HG03575 (cell line): ENCODE data around the gene LIPA.
"Not testable (repeated sequence)": the region's sequence is repeated elsewhere in the genome, so short reads cannot be mapped to it uniquely, and the experiment has no call there.

Experiments used
- ATAC-seq: cut with Tn5 transposase; IDR thresholded peaks from one replicate; pipeline ENCODE4 v1.9.1; 2021; ENCODE audit not compliant: unreplicated experiment, insufficient number of reproducible peaks, low FRiP score; ENCODE audit errors: extremely low read depth

Gene LIPA

GRCh38 chr10:89217057-89217990, 34.3 kb downstream of the LIPA start:
- ATAC-seq: no peak

DNA sequence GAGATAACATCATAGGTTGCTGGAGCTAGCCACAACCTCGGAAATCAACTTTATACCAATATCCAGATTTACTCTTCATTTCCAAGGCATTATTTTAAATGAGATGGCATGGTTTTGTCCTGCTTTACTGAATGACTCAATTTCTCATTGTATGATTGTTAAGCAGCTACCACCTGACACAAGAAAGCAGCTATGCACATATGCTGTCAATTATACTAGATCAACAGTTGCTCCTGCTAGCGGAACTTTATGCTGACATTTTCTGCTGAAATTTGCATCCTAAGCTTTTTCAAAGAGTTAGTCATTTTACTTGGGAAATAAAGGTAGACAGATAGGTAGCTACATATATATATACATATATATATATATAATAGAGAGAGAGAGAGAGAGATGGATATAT, 35.5 kb downstream of the LIPA start:
- no peak for ATAC-seq

DNA sequence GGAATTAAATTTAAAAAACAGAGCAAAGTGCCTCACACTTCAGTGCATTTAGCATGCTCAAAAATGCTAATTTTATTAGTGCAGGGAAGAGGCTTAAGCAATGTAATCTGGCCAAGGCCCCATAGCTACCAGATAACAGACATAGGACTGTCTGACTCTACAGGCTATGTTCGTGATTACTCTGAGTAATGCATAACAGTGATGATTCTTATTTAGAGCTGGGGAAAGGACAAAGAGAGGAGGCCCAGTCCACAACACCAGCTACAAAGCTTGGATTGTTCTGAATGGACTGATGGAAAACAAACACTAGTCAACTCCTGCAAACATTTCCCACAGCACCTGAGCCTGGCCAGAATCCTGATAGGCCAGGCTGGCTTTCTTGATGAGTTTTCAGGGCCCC, 36.1 kb downstream of the LIPA start:
- no peak for ATAC-seq

GRCh38 chr10:89214566-89215165, 36.9 kb downstream of the LIPA start:
- ATAC-seq: no peak

DNA sequence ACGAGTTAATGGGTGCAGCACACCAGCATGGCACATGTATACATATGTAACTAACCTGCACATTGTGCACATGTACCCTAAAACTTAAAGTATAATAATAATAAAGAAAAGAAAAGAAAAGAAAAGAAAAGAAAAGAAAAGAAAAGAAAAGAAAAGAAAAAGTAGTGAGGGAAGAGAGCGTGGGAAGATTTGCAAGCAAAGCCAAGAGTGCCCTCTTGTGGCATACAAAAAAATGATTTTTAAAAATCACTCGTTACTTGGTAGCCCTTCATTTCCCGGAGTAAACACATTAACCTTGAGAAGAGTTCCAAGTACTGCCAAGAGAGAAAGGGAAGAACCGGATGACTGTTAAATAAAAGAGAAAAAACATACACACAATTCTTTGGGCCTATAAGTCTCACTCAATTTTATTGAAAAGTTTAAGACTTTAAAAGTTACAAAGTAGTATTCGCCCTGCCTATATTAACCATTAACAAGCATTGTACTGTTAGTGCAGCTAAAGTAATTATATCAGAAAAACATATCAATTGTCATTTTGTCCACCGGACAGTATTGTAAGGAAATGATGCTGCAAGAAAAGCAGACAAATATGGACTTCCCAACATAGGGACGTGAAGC, 38.3 kb downstream of the LIPA start:
- ATAC-seq: no peak

- ATAC-seq: no peak
Measured at GRCh38 chr10:89210794-89211425, 40.7 kb downstream of the LIPA start.

DNA sequence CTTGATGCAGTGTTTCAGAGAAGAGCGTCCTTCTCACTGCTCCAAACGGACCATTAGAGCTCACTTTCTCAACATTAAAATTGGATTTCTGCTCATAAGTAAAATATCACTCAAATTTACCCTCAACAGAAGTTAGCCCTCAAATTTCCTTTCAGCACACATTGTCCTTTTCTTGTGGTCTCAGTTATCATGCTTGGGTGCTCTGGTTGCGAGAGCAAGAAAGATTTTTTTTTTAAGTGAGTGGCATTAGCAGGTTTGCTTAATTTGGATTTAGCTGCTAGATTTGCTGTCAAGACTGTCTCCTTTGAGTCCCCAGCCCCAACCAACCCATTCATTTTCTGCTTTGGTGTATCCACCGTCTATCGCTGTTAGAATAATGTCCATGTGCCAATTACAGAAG, 41.9 kb downstream of the LIPA start:
- no peak for ATAC-seq

GRCh38 chr10:89207801-89208551, 43.6 kb downstream of the LIPA start:
- ATAC-seq: no peak

- ATAC-seq: no peak
Measured at GRCh38 chr10:89207181-89207800, 44.3 kb downstream of the LIPA start, which contains the start of gene CH25H. Gene CH25H (minus strand): TSS chr10:89207317. CDS start chr10:89207292, 25 bp downstream.

DNA sequence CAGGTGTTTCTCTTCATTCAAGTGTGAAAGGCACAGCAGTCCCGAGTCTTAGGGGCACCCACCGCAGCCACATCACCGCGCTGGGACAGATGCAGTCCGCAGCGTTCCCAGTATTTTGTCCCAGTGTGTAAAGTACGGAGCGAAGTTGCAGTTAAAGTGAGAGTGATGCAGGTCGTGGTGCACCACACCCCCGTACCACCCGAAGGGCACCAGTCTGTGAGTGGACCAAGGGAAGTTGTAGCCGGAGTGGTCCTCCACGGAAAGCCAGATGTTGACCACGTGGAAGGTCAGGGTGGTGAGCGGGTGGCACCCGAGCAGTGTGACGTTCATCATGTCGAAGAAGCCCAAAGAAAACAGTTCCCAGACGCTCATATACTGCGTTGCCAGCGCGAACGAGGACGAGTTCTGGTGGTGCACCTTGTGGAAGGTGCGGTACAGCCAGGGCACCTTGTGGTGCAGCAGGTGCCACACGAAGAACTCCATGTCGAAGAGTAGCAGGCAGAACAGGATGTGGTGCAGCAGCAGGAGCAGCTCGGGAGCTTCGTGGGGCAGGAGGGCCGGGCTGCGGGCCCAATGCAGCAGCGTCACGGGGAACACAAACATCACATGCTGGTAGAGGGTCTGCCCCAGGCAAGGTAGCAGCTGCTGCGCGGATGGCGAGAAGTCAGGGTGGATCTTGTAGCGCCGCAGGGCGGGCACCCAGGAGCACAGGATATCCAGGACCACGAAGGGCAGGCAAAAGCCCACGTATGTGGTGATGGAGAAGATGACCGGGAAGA, 45.0 kb downstream of the LIPA start:
- ATAC-seq: no peak

GRCh38 chr10:89204621-89205185, 46.9 kb downstream of the LIPA start:
- ATAC-seq: no peak

GRCh38 chr10:89203237-89203636, 48.3 kb downstream of the LIPA start:
- ATAC-seq: no peak

GRCh38 chr10:89202033-89202425, 49.5 kb downstream of the LIPA start:
- no peak for ATAC-seq

DNA sequence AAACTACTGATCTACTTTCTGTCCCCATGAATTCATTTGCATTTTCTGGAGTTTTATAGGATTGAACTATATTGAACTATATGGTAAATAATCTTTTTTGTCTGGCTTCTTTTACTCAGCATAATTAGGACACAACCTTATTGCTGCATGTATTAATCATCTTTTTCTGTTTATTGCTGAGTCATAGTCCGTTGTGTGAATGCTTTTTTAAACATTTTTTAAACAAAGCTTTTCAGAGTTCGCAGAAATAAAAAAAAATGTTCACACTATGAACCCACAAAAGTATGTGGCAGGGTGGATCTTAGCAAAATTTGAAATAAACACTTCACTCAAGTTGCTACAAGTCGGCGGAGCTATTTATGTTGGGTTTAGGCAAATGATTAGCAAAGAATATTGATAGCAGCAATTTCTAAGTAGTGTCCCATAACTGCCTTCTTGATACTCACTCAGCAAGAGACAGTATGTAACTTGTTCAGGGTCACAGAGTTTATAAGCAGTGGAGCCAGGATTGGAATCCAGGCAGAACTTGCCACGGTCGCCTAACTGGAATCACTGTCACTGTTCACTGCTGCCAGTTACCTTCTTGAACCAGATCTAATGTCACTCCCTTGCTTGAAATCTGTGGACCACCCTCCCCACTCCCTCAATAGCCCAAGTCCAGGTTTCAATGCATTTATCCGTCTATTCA, 50.1 kb downstream of the LIPA start:
- ATAC-seq: no peak

- no peak for ATAC-seq
Measured at GRCh38 chr10:89197473-89197872, 54.1 kb downstream of the LIPA start.

DNA sequence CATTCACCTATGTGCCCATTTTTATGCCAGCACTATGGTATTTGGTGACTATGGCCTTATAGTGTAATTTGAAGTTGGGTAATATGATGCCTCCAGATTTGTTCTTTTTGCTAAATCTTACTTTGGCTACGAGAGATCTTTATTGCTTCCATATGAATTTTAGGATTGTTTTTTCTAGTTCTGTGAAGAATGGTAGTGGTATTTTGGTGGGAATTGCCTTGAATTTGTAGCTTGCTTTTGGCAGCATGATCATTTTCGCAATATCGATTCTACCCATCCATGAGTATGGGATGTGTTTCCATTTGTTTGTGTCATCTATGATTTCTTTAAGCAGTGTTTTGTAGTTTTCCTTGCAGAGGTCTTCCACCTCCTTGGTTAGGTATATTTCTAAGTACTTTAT, 60.3 kb downstream of the LIPA start:
- not testable (repeated sequence) for ATAC-seq

DNA sequence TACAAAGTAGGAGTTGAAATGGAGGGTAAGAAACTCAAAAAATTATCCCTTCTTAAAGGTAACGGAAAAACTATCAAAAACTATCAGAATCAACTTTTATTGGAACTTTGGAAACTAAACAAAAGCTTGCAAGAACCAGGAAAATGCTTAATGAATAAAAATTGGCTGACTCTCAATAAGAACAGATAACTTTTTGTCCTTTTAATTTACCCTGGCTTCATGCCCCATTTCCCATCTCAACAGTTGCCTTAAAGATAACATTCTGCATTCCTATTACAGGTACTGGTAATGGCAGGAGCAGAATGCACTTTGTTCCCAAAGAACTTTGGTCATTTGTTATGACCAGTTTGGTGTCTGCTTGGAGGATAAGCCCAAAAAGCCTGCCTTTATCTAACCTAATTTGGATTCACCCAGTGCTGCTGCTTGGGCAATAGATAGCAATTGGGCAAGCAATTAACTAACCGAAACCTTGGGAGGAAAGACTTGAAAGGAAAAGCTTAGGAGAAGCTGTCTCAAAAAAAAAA, 62.3 kb downstream of the LIPA start:
- no peak for ATAC-seq
